ENCODE results near the gene PADI3. TPM values are rescaled to one million over a fixed set of nuclear protein-coding genes. Genes with fewer than 3 reads are reported as not detected.

The PADI3 gene
- total RNA-seq, 1 experiment from 2014 or later, result 0.53 TPM

GRCh38 chr1:17276568-17276967 lies 27.7 kb downstream of the PADI3 start:
- H3K9me3 ChIP-seq, result no peaks in the 10 kb centered on the region
- no peaks in the 10 kb centered on the region for H3K36me3 ChIP-seq
- DNase-seq, result peak; percentile 92

GRCh38 chr1:17277511-17278159 lies 28.7 kb downstream of the PADI3 start:
- no peak for DNase-seq
- Histone ChIP-seq H3K36me3 (no peaks in the 10 kb centered on the region), H3K4me3 (no peak overlapping the region), H3K9me3 (no peaks in the 10 kb centered on the region), H3K27me3 (no peaks in the 10 kb centered on the region)

More at GRCh38 chr1:17276568-17276967, 27.7 kb downstream of the PADI3 start:
- Histone ChIP-seq H3K27me3 (no peaks in the 10 kb centered on the region), H3K4me3 (no peak overlapping the region)

- Histone ChIP-seq H3K27me3 (no peaks in the 10 kb centered on the region), H3K36me3 (no peaks in the 10 kb centered on the region), H3K9me3 (no peaks in the 10 kb centered on the region), H3K4me3 (no peak overlapping the region)
- no peak for DNase-seq
These were observed 30.3 kb downstream of the PADI3 start for GRCh38 chr1:17278996-17279830.

- no peaks in the 10 kb centered on the region for H3K27me3 ChIP-seq
- no peak for DNase-seq
- no peaks in the 10 kb centered on the region for H3K9me3 ChIP-seq
- H3K36me3 ChIP-seq, result no peaks in the 10 kb centered on the region
- H3K4me3 ChIP-seq, result no peak overlapping the region
These were observed 31.5 kb downstream of the PADI3 start for GRCh38 chr1:17280436-17280835.

- H3K4me3 ChIP-seq, result no peak overlapping the region
- no peaks in the 10 kb centered on the region for H3K27me3 ChIP-seq
- no peaks in the 10 kb centered on the region for H3K36me3 ChIP-seq
- DNase-seq, result no peak
- no peaks in the 10 kb centered on the region for H3K9me3 ChIP-seq
These were observed 32.0 kb downstream of the PADI3 start for GRCh38 chr1:17280894-17281293.

GRCh38 chr1:17281775-17282181 lies 32.9 kb downstream of the PADI3 start:
- Histone ChIP-seq H3K36me3 (no peaks in the 10 kb centered on the region), H3K27me3 (no peaks in the 10 kb centered on the region), H3K4me3 (no peak overlapping the region), H3K9me3 (no peaks in the 10 kb centered on the region)
- no peak for DNase-seq

- H3K4me3 ChIP-seq, result no peak overlapping the region
- no peaks in the 10 kb centered on the region for H3K9me3 ChIP-seq
- DNase-seq, result no peak
- no peaks in the 10 kb centered on the region for H3K36me3 ChIP-seq
- H3K27me3 ChIP-seq, result no peaks in the 10 kb centered on the region
These were observed 33.9 kb downstream of the PADI3 start for GRCh38 chr1:17282836-17283235.

GRCh38 chr1:17286646-17287045 lies 37.7 kb downstream of the PADI3 start:
- Histone ChIP-seq H3K36me3 (no peaks in the 10 kb centered on the region), H3K4me3 (no peak overlapping the region), H3K9me3 (no peaks in the 10 kb centered on the region), H3K27me3 (no peaks in the 10 kb centered on the region)
- no peak for DNase-seq

- peak; percentile 88 for DNase-seq
- H3K9me3 ChIP-seq, result no peaks in the 10 kb centered on the region
- H3K27me3 ChIP-seq, result no peaks in the 10 kb centered on the region
- no peaks in the 10 kb centered on the region for H3K36me3 ChIP-seq
- H3K4me3 ChIP-seq, result no peak overlapping the region
These were observed 38.4 kb downstream of the PADI3 start for GRCh38 chr1:17287130-17287776.

GRCh38 chr1:17289721-17290120 lies 40.8 kb downstream of the PADI3 start:
- no peaks in the 10 kb centered on the region for H3K36me3 ChIP-seq
- DNase-seq, result peak; percentile 95
- no peaks in the 10 kb centered on the region for H3K27me3 ChIP-seq
- H3K4me3 ChIP-seq, result no peak overlapping the region
- H3K9me3 ChIP-seq, result no peaks in the 10 kb centered on the region

- H3K27me3 ChIP-seq, result no peaks in the 10 kb centered on the region
These were observed 41.7 kb downstream of the PADI3 start for GRCh38 chr1:17290553-17290952.

GRCh38 chr1:17292299-17293160 lies 43.6 kb downstream of the PADI3 start:
- H3K36me3 ChIP-seq, result no peaks in the 10 kb centered on the region
- H3K27me3 ChIP-seq, result no peaks in the 10 kb centered on the region
- no peak for DNase-seq
- no peak overlapping the region for H3K4me3 ChIP-seq
- no peaks in the 10 kb centered on the region for H3K9me3 ChIP-seq

More at GRCh38 chr1:17290553-17290952, 41.7 kb downstream of the PADI3 start:
- no peaks in the 10 kb centered on the region for H3K9me3 ChIP-seq
- H3K4me3 ChIP-seq, result no peak overlapping the region
- no peaks in the 10 kb centered on the region for H3K36me3 ChIP-seq
- no peak for DNase-seq

GRCh38 chr1:17293681-17294425 lies 45.0 kb downstream of the PADI3 start:
- no peaks in the 10 kb centered on the region for H3K36me3 ChIP-seq
- no peaks in the 10 kb centered on the region for H3K27me3 ChIP-seq
- no peak overlapping the region for H3K4me3 ChIP-seq
- no peaks in the 10 kb centered on the region for H3K9me3 ChIP-seq
- no peak for DNase-seq

GRCh38 chr1:17295292-17295691 lies 46.4 kb downstream of the PADI3 start:
- no peaks in the 10 kb centered on the region; the same call in 1 of the 2 replicates for H3K27me3 ChIP-seq
- no peaks in the 10 kb centered on the region for H3K9me3 ChIP-seq
- DNase-seq, result no peak
- no peaks in the 10 kb centered on the region for H3K36me3 ChIP-seq
- no peak overlapping the region for H3K4me3 ChIP-seq

- Histone ChIP-seq H3K27me3 (no peaks in the 10 kb centered on the region; the same call in 1 of the 2 replicates), H3K9me3 (no peaks in the 10 kb centered on the region), H3K36me3 (no peaks in the 10 kb centered on the region), H3K4me3 (no peak overlapping the region)
- no peak for DNase-seq
These were observed 47.2 kb downstream of the PADI3 start for GRCh38 chr1:17296086-17296485.

- H3K9me3 ChIP-seq, result peaks cover 9% of the 10 kb centered on the region; the same call in 1 of the 2 replicates
- H3K36me3 ChIP-seq, result no peaks in the 10 kb centered on the region
- H3K4me3 ChIP-seq, result no peak overlapping the region
- no peak for DNase-seq
- no peaks in the 10 kb centered on the region; the same call in 1 of the 2 replicates for H3K27me3 ChIP-seq
These were observed 49.1 kb downstream of the PADI3 start for GRCh38 chr1:17297991-17298390.
